ENCODE measurements around the gene HOXB2.

Gene HOXB2

DNA sequence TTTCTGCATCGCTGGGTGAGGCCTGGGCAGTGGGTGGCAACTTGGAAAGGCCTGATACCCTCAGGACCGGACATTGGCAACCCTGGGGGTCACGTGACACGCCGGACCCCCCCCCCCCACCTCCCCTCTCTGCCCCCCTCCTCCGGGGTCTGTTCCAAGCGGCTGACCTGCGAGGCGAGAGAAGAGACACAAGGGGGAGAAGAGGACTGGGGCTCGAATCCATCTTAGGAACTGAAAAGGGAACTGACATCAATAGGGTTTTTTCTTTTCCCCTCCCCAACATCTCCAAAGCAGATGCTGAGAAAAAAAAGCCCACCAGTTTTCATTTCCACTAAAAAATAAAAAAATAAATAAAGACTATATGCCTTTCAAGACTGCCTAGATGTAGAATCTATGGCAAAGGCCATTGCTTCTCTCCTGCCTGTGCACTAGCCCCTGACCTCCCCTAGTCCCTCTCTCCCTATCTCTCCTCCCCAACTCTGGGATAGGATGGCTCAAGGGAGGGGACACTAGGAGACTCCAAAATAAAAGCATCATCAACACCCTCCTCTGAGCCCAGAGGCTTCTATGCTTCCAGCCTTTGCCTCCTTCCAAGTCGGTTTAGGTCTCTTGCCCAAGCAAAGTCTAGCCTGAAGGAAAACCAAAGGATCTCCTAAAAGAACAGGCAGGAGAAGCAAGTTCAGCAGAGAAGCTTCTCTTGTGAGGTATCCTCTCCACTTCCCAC, 7.7 kb upstream of the HOXB2 start:
- no peak for DNase-seq (ENCODE audit: low read depth)

DNA sequence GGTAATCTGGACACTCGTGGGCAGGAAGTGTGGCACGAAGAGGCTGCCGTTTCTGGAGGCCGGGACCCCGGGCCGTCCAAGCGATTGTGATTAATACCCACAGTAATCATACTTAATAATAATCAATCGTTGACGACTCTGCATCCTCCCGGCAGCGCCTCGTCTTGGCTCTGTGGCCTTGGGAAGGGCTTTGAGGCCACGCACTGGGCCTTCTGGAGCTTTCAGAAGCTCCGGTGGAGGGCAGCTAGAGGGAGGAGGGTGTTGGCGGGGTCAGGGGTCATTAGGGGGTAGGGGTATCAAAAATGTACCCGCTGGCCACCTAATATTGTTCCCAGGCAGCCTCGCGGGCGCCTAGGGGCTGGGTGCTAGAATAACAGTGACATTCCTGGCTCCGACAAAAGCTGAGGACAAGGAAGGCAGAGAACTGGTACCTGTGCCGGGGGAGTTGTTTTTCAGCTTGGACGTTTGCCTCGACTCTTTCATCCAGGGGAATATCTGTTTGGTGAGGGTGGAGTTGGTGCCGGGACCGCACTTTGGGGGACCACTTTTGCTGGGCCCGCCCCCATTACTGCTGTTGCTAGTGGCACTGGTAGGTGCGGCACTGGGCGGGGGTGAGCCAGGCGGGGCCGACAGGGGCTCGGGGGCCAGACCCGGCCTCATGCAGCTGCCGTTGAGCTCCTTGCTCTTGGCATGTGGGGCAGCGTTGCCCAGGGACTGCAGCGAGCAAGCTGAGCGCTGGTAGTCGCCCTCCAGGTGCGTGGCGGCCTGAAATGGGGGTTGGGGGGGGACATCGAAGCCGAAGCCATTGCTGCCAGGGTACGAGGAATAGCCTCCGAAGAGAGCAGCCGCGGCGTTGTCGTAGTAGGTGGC, 6.9 kb upstream of the HOXB2 start:
- no peak for DNase-seq (ENCODE audit: low read depth)

DNA sequence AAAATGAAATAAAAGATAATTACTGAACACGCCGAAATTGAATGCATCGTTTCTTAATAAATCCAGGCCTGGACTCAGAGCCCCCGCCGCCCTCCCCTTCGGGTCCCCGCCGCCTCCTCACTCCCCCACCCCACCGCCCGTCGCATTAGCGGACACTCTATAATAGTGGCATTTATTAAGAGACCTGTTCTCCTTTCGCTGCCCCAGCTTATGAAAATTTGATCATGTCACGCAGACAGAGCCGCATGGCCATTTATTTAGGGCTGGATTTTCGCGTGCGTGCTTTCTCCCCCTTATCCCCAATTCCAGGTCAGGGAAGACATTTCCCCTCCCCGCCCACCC, 6.3 kb upstream of the HOXB2 start:
- DNase-seq (ENCODE audit: low read depth) = no peak

DNA sequence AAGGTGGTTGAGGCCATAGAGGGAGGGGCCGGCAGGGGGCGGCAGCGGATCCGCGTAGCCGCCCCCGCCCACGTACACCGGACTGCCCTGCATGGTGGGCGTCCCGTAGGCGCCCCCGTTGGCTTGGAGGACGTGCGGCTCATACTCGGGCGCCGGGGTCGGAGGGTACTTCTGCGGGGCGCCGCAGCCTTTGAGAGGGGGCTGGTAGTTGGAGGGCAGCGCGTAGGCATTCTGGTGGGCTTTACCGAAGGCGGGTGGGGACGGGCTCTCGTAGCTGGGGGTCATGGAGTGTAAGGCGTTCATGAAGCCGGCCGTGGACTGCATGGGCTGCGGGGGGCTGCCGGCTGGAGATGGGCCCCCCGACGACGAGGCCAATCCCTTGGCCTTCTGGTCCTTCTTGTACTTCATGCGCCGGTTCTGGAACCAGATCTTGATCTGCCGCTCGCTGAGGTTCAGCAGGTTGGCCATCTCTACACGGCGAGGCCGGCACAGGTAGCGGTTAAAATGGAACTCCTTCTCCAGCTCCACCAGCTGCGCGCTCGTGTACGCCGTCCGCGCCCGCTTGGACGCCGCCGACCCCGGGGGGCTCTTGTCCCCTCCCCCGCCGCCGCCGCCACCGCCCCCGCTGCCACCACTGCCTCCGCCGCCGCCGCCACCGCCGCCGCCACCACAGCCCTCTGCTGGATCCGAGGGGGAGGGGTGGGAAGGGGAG, 5.7 kb upstream of the HOXB2 start:
- no peak for DNase-seq (ENCODE audit: low read depth)

DNA sequence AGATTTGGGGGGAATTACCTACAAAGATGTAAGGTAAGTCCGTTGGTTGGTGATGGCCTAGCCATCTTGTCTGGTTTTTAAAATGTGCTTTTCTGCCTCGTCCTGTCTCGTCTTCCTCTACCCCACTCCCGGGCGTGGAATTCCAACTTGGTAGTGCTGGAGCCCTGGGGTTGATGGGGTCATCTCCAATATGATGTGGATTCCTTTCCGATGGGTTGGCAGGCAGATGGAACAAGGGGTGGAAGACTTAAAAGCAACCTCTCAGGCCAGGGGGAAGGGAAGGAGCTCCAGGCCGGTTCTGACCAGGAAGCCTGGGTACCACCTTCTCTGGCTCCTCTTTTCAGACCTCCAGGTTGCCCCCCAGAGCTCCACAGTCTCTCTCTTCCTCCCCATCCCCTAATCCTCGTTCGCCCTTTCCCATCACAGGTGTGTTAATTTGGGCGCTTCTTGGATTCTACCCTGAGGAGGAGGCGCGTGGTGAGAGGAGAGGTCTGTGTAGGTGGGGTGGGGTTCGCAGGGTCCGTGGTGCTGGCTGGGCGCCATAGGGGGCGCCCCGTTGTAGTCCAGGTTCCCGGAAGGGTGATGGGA, 5.1 kb upstream of the HOXB2 start:
- DNase-seq (ENCODE audit: low read depth) = no peak

DNA sequence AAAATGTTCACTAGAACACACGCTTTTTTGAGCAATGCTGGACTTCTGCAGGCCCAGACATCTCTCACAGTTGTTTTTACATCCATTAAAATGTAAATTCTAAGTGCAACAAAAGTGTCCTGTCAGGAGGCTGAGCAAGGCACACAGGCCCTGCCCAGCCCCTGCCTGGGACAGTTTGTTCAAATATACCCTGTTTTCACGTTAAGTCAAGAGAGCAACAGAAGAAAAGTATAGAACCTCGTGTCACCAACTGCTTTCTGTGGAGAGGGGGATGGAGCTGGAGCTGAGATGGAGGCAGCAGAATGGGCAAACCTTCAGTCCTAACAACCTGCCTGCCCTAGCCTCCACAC, 4.3 kb upstream of the HOXB2 start:
- DNase-seq (ENCODE audit: low read depth) = no peak

DNA sequence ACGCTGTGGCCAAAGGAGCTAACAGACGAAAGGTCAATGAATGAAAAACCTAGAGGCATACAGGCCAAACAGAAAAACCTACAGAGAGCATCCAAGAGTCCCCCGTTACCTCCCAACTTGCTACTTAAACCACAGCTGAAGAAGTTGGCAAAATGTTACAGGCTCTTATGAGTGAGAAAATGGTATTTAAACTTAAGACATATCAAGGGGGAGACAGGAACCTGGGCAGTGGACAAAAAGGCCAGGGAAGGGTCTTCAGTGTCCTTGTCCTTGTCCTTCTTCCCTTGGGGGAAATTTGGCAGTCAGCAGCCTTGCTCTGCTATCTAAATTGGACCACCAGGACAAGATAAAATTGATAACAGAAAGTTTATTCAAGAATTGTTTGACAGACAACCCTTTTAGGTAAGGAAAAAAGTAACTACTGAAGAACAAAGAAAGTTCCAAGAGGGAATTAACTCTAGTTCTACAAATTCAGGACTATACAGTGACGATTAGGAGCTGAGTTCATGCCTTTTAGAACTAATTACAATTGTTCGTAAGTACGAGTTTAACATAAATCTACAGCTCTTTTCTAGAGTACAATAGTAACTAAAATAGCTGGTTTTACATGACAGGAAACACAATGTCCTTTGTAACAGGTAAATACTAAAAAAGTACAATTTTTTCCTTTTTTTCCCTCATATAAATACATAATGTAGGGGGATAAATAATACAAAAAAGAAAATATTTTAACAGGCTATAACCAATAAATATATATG, 3.8 kb upstream of the HOXB2 start:
- no peak for DNase-seq (ENCODE audit: low read depth)

DNA sequence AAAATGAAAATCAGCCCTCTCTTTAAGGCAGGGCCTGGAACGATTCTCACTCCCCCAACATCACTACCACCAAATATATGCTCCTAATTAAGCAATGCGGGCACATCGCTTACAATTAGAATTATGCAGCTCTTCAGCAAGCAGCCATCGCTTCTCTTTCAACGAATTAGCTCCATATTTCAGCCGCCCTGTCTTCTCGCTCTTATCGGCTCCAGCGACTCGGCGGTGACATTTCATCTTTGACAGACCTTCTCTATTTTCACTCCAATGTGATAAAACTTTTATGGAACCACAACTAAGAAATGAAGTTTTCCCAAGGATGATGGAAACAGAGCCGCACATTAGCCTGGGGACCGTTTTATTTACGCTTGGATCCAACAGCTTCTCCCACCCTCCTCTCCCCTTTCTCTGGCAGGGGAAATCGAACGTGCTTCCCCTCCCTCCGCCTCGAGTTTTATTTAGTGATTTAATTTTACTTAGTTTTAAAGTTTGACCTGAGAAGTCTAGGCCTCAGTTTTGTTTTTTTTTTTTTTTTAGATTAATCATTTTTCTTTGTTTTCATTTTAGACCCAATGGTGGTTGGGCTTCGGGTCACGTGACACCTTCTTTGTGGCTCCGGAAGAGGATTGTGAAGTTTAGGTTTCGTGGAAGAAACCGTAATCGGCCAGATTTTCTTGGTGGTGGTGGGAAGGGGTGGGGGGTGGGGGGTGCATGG, 3.1 kb upstream of the HOXB2 start:
- no peak for DNase-seq (ENCODE audit: low read depth)

DNA sequence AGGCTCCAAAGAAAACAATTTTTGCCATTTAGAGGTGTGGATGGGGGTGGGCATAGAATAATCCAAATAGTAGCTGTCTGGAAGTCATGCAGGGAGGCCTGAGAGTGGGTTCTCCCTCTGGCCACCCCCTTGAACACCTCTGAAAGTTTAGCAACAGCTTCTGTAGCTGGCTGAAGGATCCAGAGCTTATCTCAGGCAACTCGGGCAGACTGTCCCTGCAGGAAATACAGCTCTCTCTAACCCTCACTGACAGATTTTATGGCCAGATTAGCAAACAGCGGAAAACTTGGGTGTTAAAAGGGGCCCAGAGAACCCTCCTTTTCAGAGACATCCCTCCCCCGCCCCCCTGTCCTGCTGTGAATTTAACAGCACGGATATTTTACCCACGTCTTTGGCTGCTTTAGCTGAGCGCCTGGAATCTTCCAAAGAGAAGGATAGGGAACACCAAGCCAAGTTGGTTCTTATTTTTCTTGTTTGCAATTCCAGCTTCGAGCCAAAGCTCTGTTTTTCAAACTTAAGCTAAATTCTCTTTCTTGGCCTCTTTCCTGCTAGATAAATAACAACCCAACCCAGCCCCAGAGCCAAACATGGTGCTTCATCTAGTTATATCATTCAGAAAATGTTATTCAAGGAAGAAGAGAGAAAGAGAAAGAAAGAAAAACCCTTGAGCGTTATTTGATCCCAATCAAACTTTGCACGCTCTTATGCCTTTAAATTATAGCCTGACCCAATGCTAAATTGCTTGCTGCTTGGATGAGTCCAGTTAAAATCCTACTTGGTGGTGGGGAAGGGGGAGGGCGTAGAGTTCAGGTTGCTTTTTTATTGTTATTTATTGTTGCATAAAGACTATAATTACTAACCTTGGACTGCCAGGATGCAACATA, 2.3 kb upstream of the HOXB2 start:
- no peak for DNase-seq (ENCODE audit: low read depth)

DNA sequence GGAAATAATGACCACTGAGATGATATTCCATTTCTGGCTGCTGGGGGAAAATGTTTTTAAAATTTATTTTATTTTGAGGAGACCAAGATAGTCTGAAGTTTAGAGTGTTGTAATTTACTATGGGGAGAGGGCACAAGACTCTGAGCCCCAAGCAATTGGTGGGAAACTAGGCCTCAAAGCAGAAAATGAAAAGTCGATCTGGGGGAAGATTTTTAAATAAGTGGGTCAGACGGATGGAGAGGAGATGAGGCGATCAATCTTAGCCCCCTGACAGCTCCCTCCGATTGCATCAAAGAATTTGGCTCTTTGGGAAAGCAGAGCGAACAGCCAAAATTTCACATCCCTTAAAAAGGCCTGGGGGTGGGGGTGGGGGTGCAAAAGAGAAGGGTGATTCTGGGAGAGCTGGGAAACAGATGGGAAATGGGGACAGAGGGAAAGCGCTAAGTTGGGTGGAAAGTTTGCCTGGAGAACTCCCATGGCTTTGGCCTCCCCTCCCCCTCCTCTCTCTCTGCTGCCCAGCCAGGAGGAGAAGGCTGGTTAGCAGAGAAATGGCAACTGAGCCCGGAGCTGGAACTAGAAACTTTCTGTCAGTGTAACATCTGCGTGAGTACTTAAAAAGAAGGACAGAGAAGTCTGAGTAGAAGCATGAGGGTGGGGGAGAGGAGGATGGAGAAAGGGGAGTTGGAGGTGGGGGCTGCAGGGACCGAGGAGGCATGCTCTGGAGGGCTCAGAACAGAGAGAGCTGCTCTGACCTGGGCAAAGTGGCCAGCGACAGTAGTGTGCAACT, 1.4 kb upstream of the HOXB2 start:
- no peak for DNase-seq (ENCODE audit: low read depth)

DNA sequence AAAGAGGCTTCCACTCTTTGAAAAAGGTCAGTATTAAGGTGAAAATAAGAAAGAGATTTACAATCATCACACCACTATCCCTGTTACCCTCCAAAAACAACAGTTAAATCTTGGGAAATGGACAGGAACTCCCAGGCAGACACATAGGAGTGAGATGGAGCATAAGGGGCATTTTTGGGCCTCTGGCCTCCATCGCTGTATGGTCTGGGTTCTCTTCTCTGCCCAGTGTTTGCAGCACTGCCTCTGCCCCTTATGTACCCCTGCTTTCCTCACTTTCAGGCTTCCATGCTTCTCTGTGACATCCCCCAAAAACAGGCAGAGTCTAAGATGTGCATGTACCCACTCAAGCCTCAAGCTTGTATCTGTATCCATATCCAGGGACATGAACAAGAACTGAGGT, 630 bp upstream of the HOXB2 start:
- DNase-seq (ENCODE audit: low read depth) = no peak

DNA sequence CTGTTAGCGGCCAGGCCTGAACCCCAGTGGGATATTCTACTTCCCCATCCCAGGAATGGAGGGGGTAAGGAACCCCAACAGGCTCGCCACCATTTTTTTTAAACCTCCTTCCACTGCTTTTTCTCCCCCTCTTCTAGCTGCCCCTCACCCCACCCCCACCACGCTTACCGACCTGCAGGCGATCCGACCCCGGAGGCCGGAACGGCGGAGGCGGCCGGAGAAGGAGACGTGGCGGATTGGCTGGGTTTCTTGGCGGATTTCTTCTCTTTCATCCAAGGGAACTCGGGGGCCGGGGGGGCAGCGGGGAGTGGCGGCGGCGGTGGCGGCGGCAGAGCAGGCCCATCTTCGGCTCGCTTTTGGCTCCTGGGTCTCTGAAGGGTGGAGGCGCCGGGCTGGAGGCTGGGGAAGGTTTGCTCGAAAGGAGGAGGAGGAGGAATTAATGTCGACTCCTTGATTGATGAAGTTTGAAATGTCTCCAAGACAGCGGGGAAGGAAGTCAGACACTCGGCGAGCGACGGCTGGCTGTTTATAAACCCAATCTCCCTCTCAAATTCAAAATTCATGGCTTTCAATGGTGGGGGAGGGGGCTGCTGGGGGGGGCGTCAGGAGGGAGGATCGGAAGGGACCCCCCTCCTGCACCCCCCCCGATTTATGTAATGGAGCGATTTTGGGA, 424 bp downstream of the HOXB2 start:
- no peak for DNase-seq (ENCODE audit: low read depth)

DNA sequence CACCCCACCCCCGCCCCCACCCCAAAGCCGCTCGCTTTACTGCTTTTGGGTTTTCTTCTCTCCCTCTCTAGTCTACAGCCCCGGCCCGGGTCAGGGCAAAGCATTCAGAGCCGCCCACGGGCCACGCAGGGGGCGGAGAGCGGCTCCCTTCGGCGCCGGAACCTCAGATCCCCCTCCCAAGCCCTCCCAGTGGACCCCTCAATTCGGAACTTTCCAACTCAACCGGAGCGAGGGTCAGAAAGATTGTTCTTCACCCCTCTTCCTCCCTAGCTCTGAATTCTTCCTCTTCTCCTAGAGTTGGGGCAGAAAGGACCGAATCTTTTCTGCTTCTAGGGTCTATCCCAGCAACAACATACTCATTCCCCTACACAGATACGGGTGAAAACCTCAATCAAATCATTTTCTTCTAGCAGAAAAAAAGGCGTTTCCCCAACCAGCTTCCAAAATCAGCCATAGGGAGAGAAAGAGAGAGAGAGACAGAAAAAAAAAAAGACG, 1.0 kb downstream of the HOXB2 start:
- no peak for DNase-seq (ENCODE audit: low read depth)

DNA sequence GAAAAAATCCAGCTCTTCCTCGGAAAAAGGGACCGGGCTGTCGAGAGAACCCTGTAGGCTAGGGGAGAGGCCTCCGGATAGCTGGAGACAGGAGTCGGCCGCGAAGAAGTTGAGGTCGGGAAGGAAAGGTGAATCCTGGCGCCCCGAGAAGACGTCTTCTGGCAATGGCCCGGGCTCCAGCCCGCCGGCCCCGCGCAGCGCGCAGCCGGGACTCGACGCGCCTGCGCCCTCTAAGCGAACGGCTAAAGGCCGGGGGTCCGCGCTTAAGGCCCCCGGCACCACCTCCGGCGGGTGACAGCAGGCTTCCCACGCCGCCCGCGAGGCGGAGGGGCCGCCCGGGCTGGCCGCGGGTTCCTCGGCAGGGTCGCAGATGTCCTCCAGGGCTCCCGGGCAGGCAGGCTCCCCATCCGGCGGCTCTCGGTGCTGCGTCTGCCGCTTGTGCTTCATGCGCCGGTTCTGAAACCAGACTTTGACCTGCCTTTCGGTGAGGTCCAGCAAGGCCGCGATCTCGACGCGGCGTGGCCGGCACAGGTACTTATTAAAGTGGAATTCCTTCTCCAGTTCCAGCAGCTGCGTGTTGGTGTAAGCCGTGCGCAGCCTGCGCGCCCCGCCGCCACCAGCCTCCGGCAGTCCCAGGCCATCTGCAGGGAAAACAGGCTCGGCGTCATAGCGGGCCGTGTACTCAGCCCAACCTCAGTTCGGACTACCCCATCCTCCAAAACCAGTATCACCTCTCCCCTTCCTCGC, 1.6 kb downstream of the HOXB2 start:
- peak; percentile 28 for DNase-seq (ENCODE audit: low read depth)

DNA sequence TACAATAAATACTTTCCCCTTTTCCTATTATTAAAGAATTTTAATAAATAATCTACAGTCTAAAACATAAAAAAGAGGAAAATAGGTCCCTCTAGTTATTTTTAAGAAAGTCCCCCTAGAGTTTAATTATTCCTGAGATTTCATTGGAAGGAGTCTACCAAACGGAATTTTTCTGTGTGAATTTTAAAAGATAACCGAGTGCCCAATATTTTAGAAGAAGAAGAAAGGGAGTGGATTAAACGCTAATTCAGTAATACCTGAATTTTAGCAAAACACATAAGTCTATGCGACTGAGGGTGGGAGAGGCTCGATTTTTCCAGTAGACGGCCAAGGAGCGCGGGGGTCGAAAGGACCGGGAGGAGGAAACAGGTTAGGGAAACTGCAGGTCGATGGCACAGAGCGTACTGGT, 2.2 kb downstream of the HOXB2 start:
- no peak for DNase-seq (ENCODE audit: low read depth)

DNA sequence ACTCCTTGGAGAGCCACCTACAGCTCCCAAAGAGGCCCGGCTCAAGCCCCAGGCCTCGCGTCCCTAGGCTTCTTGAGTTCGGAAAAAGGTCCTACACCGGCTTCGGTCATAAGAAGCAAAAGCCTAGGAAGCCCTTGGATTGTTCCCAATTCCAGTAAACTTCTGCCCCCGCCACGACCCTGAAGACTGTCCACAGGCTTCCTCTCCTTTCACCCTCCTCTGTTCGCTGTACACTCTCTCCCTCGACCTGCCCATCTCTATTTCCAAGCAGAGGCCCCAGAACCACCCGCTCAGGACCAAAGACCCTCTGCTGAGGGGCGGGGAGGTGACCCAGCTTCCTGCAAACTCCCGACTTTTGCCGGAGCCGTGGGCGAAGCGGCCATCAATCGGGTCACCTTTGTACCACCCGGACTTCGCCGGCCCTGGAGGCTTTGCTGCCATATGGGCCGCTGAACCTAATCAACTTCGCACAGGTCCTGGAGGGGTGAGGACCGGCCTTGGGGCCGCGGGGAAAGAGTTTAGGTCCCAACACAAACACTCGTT, 2.7 kb downstream of the HOXB2 start:
- DNase-seq (ENCODE audit: low read depth) = no peak

DNA sequence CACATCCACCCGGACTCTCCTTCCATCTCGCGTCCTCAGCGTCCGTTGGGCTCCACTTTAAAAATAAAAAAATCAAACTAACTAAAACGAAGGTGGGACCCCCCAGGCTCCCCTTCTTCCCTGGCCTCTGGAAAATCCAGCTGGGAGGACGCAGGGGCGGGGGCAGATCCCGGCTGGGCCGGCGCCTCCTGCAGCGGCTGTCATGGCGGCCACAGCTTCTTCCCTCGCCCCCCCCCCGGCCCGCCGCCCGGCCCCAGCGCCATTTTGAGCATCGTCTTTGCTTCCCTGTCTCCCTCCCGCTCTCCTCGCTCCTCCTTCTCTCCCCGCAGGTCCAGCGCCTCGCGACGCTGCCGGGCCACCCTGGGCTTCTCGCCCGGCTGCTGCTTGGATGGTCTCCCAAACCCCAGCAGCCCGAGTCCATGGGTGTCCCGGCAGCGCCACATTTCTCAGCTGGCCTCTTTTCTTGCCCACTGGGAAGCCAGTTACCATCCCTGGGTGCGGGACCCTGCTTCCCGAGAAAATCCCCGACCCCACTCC, 3.3 kb downstream of the HOXB2 start:
- no peak for DNase-seq (ENCODE audit: low read depth)
